GM23338 (cell line): ENCODE data around the gene RALY. TPM values are rescaled to one million over a fixed set of nuclear protein-coding genes. Genes with fewer than 3 reads are reported as not detected.

Experiments
- ATAC-seq: fragments of 200-7000 bp; cut with Tn5 transposase; 3 replicates; pipeline ENCODE4 v1.9.1; 2020
- DNase-seq: peaks from one replicate; pipeline ENCODE4 v3.0.0-alpha.2; 2015; ENCODE audit warnings: low spot score
- H2AFZ ChIP-seq: fragments of 200-600 bp; sonication (generic); 2 replicates; pipeline ENCODE4 v1.8.0; 2016; ENCODE audit warnings: antibody characterized with exemption, mild to moderate bottlenecking, moderate library complexity
- H3F3A ChIP-seq: fragments of 200-600 bp; sonication (generic); replicated peaks from 2 replicates; pipeline ENCODE4 v1.8.0; 2017; ENCODE audit warnings: antibody characterized with exemption, mixed run types, low read depth
- H3K27ac ChIP-seq: fragments of 200-600 bp; sonication (generic); 2 replicates; pipeline ENCODE4 v1.6.1; 2016; ENCODE audit warnings: low read depth
- H3K27me3 ChIP-seq: fragments of 200-600 bp; sonication (generic); 2 replicates; pipeline ENCODE4 v1.8.0; 2016; ENCODE audit warnings: mild to moderate bottlenecking, mixed run types, moderate library complexity; ENCODE audit not compliant: insufficient read depth
- H3K36me3 ChIP-seq: fragments of 200-600 bp; sonication (generic); 2 replicates; pipeline ENCODE4 v1.8.0; 2016; ENCODE audit warnings: mild to moderate bottlenecking; ENCODE audit not compliant: insufficient read depth
- H3K4me1 ChIP-seq: fragments of 200-600 bp; sonication (generic); 2 replicates; pipeline ENCODE4 v1.8.0; 2016; ENCODE audit warnings: mild to moderate bottlenecking, moderate library complexity; ENCODE audit not compliant: insufficient read depth
- H3K4me2 ChIP-seq: fragments of 200-600 bp; sonication (generic); 2 replicates; pipeline ENCODE4 v1.7.1; 2017; ENCODE audit warnings: mixed run types
- H3K4me3 ChIP-seq: fragments of 200-600 bp; sonication (generic); 2 replicates; pipeline ENCODE4 v1.6.1; 2016; ENCODE audit warnings: mixed run types
- H3K79me2 ChIP-seq: fragments of 200-600 bp; sonication (generic); replicated peaks from 2 replicates; pipeline ENCODE4 v1.8.0; 2017; ENCODE audit warnings: mild to moderate bottlenecking; ENCODE audit not compliant: insufficient read depth
- H3K9me2 ChIP-seq: fragments of 200-600 bp; sonication (generic); 2 replicates; pipeline ENCODE4 v1.8.0; 2017; ENCODE audit not compliant: insufficient read depth
- H4K20me1 ChIP-seq: fragments of 200-600 bp; sonication (generic); replicated peaks from 2 replicates; pipeline ENCODE4 v1.8.0; 2017; ENCODE audit warnings: mild to moderate bottlenecking; ENCODE audit not compliant: insufficient read depth
- H3K27ac Mint-ChIP-seq: 2 replicates; pipeline ENCODE4 v1.8.0; 2020; ENCODE audit warnings: inconsistent platforms, mild to moderate bottlenecking, moderate library complexity, mixed read lengths
- H3K27me3 Mint-ChIP-seq: 3 replicates; pipeline ENCODE4 v1.8.0; 2022; ENCODE audit warnings: low read depth, mild to moderate bottlenecking, moderate library complexity, mixed read lengths, inconsistent platforms; ENCODE audit not compliant: insufficient read depth, poor library complexity
- H3K36me3 Mint-ChIP-seq: 3 replicates; pipeline ENCODE4 v1.8.0; 2021; ENCODE audit warnings: low read depth, mild to moderate bottlenecking, inconsistent platforms, moderate library complexity, mixed read lengths
- H3K4me1 Mint-ChIP-seq: 3 replicates; pipeline ENCODE4 v1.8.0; 2020; ENCODE audit warnings: mild to moderate bottlenecking, inconsistent platforms, mixed read lengths
- H3K4me3 Mint-ChIP-seq: 3 replicates; pipeline ENCODE4 v1.8.0; 2021; ENCODE audit warnings: moderate library complexity, mild to moderate bottlenecking, inconsistent platforms, mixed read lengths
- H3K9me3 Mint-ChIP-seq: 3 replicates; pipeline ENCODE4 v1.8.0; 2020; ENCODE audit warnings: moderate library complexity, mild to moderate bottlenecking, inconsistent platforms, mixed read lengths
- CREB1 ChIP-seq: fragments of 250-450 bp; sonication (Bioruptor Pico); IDR thresholded peaks from 2 replicates; pipeline ENCODE4 v1.5.0; 2020; ENCODE audit warnings: low read depth, mild to moderate bottlenecking, moderate library complexity
- ETS1 ChIP-seq: IDR thresholded peaks from 2 replicates; pipeline ENCODE4 v1.6.1; 2016; ENCODE audit warnings: antibody characterized with exemption
- EZH2phosphoT487 ChIP-seq: fragments of 200-600 bp; sonication (generic); IDR thresholded peaks from one replicate; pipeline ENCODE4 v1.8.1; 2018; ENCODE audit warnings: antibody characterized with exemption; ENCODE audit not compliant: unreplicated experiment
- JUNB ChIP-seq: IDR thresholded peaks from one replicate; pipeline ENCODE4 v1.6.1; 2016; ENCODE audit warnings: antibody characterized with exemption; ENCODE audit not compliant: unreplicated experiment
- NANOG ChIP-seq: IDR thresholded peaks from 2 replicates; pipeline ENCODE4 v1.6.1; 2016; ENCODE audit warnings: antibody characterized with exemption, borderline replicate concordance
- POLR2AphosphoS5 ChIP-seq: IDR thresholded peaks from 2 replicates; pipeline ENCODE4 v1.6.1; 2016; ENCODE audit warnings: antibody characterized with exemption, low read depth
- ZNF114 ChIP-seq: fragments of 250-450 bp; sonication (Bioruptor Pico); IDR thresholded peaks from 2 replicates; pipeline ENCODE4 v1.5.0; 2020; ENCODE audit warnings: mild to moderate bottlenecking, moderate library complexity
- ZNF331 ChIP-seq: fragments of 250-450 bp; sonication (Bioruptor Pico); IDR thresholded peaks from 2 replicates; pipeline ENCODE4 v1.5.0; 2020; ENCODE audit warnings: low read depth, mild to moderate bottlenecking, moderate library complexity
- ZNF462 ChIP-seq: fragments of 250-450 bp; sonication (Bioruptor Pico); IDR thresholded peaks from 2 replicates; pipeline ENCODE4 v1.5.0; 2020; ENCODE audit warnings: mild to moderate bottlenecking, moderate library complexity
- polyA plus RNA-seq: library from polyadenylated mRNA; unstranded; fragments of >200 nt; fragmentation: Nextera tagmentation; extraction: Ambion mirVana; gene quantifications from 2 replicates; pipeline ENCODE4 v1.2.1, GENCODE V29; 2016
- total RNA-seq: library from RNA; depleted of rRNA; stranded (reverse); fragments of >200 nt; shearing (Covaris generic); gene quantifications from 2 replicates; pipeline ENCODE4 v1.2.3, GENCODE V29; 2014
- TF ChIP-seq, protein P1 (sequence below), 2 experiments: fragments of 200-600 bp in 1 of 2; sonication (generic) in 1 of 2; conservative IDR thresholded peaks; 2 replicates each; pipeline versions ENCODE4 v1.5.1 to v1.6.1; 2016 to 2017; ENCODE audit warnings: antibody characterized with exemption in 2 of 2, low read depth in 2 of 2, mild to moderate bottlenecking in 2 of 2, moderate library complexity in 1 of 2

The RALY gene
- total and polyA plus RNA-seq, 2 experiments from 2014 or later = 144 to 167 TPM

DNA sequence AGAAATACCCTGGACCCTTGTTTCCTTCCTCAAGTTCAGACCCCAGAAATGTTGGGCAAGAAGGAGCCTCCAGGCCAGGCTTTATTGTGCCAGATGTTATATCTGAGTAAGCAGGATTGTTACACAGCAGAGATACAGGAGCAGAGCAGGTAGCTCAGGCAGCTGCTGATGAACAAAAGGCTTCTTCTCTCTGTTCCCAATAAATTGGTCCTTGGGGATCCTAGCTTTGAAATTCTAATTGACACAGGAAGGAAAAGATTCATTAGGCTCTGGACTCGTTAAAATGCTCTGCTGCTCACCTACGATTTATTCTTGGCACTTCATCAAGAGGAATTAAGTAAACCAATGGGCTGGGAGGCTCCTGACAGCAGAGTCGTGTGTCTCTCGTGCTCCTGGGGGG, 54.2 kb downstream of the RALY start:
- no peak overlapping the region for H2AFZ ChIP-seq
- peak overlapping the region; percentile 31; the same call in 1 of the 2 replicates for H3K4me2 ChIP-seq
- DNase-seq (no peak), ATAC-seq (no peak)
- Mint-ChIP-seq H3K4me3 (no peak overlapping the region), H3K9me3 (no peaks in the 10 kb centered on the region), H3K27me3 (peaks cover 4% of the 10 kb centered on the region), H3K4me1 (peaks cover 43% of the 10 kb centered on the region), H3K27ac (no peak overlapping the region), H3K36me3 (no peaks in the 10 kb centered on the region)
- H3K4me1 ChIP-seq = peaks cover 39% of the 10 kb centered on the region
- H4K20me1 ChIP-seq = peaks cover 68% of the 10 kb centered on the region
- H3K27me3 ChIP-seq = no peaks in the 10 kb centered on the region
- H3F3A ChIP-seq = no peaks in the 10 kb centered on the region
- no peaks in the 10 kb centered on the region; the same call in 1 of the 2 replicates for H3K9me2 ChIP-seq
- no peak overlapping the region for H3K4me3 ChIP-seq
- peaks cover 90% of the 10 kb centered on the region for H3K79me2 ChIP-seq
- no peak for TF ChIP-seq ZNF114 (CRISPR knock-in tag)
- TF ChIP-seq CREB1 (CRISPR knock-in tag) = no peak
- no peak for TF ChIP-seq NANOG
- no peak for TF ChIP-seq JUNB
- no peak for TF ChIP-seq ETS1
- no peak for TF ChIP-seq ZNF462
- no peak for TF ChIP-seq ZNF331 (CRISPR knock-in tag)
- TF ChIP-seq POLR2AphosphoS5 = no peak
- TF ChIP-seq EZH2phosphoT487 = no peak
- TF ChIP-seq, protein P1, sequence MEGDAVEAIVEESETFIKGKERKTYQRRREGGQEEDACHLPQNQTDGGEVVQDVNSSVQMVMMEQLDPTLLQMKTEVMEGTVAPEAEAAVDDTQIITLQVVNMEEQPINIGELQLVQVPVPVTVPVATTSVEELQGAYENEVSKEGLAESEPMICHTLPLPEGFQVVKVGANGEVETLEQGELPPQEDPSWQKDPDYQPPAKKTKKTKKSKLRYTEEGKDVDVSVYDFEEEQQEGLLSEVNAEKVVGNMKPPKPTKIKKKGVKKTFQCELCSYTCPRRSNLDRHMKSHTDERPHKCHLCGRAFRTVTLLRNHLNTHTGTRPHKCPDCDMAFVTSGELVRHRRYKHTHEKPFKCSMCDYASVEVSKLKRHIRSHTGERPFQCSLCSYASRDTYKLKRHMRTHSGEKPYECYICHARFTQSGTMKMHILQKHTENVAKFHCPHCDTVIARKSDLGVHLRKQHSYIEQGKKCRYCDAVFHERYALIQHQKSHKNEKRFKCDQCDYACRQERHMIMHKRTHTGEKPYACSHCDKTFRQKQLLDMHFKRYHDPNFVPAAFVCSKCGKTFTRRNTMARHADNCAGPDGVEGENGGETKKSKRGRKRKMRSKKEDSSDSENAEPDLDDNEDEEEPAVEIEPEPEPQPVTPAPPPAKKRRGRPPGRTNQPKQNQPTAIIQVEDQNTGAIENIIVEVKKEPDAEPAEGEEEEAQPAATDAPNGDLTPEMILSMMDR (conservative IDR thresholded peaks at IDR 0.05; ENCODE audit: low read depth in 2 of 2) = no peak
- H3K36me3 ChIP-seq = no peaks in the 10 kb centered on the region
- H3K27ac ChIP-seq = no peak overlapping the region
